Natural killer cell (primary cell): ENCODE measurements around the gene SH3BP4. TPM values are rescaled to one million over a fixed set of nuclear protein-coding genes. Genes with fewer than 3 reads are reported as not detected.

Experiments
- ATAC-seq, 3 donors: fragments of 150-1000 bp in 2 of 3; fragments of 200-7000 bp in 1 of 3; cut with Tn5 transposase; 1 replicate in 1 of 3; 2 replicates in 2 of 3; pipeline ENCODE4 v1.10.0; 2021; ENCODE audit warnings: mild to moderate bottlenecking in 2 of 3, moderate library complexity in 2 of 3
- DNase-seq, 2 donors: peaks; one replicate each; pipeline versions ENCODE4 v3.0.0 to v3.0.0-alpha.2; 2013 to 2021; ENCODE audit warnings: mixed read lengths in 1 of 2
- H3K27ac ChIP-seq: one replicate; pipeline ENCODE4 v1.5.1; 2013; ENCODE audit warnings: mild to moderate bottlenecking, low read length
- H3K27me3 ChIP-seq: one replicate; pipeline ENCODE4 v1.6.1; 2013; ENCODE audit warnings: low read length; ENCODE audit not compliant: control insufficient read depth, insufficient read depth
- H3K36me3 ChIP-seq: one replicate; pipeline ENCODE4 v1.6.1; 2013; ENCODE audit warnings: low read length; ENCODE audit not compliant: control insufficient read depth, insufficient read depth
- H3K4me1 ChIP-seq: one replicate; pipeline ENCODE4 v1.6.1; 2013; ENCODE audit warnings: low read length; ENCODE audit not compliant: control insufficient read depth, insufficient read depth
- H3K4me3 ChIP-seq: one replicate; pipeline ENCODE4 v1.5.1; 2013; ENCODE audit warnings: low read length
- H3K9me3 ChIP-seq: one replicate; pipeline ENCODE4 v1.6.1; 2013; ENCODE audit warnings: low read length; ENCODE audit not compliant: control insufficient read depth, insufficient read depth
- H3K27ac Mint-ChIP-seq, 2 donors: one replicate each; pipeline ENCODE4 v1.8.0; 2022; ENCODE audit warnings: mild to moderate bottlenecking in 2 of 2, mixed read lengths in 2 of 2, moderate library complexity in 1 of 2
- H3K27me3 Mint-ChIP-seq, 2 donors: one replicate each; pipeline ENCODE4 v1.8.0; 2022; ENCODE audit warnings: low read depth in 2 of 2, mixed read lengths in 2 of 2
- H3K36me3 Mint-ChIP-seq: one replicate; pipeline ENCODE4 v1.8.0; 2022; ENCODE audit warnings: mixed read lengths
- H3K4me1 Mint-ChIP-seq, 2 donors: one replicate each; pipeline ENCODE4 v1.8.0; 2022; ENCODE audit warnings: mixed read lengths in 2 of 2
- H3K4me3 Mint-ChIP-seq: one replicate; pipeline ENCODE4 v1.8.0; 2022; ENCODE audit warnings: mild to moderate bottlenecking, moderate library complexity, mixed read lengths
- H3K9me3 Mint-ChIP-seq, 2 donors: one replicate each; pipeline ENCODE4 v1.8.0; 2022; ENCODE audit warnings: mixed read lengths in 2 of 2
- WGBS: methylation state at CpG from one replicate; pipeline ENCODE4 v1.1.7; 2013; ENCODE audit warnings: missing lambda C conversion rate; ENCODE audit not compliant: insufficient coverage; 5-methylcytosine and 5-hydroxymethylcytosine counted together
- intact Hi-C: fragments of 100-400 bp; cut with micrococcal nuclease; formaldehyde crosslinking; loops from one replicate; pipeline ENCODE4 v1.14.2; 2022
- total RNA-seq, 4 donors: library from RNA; stranded (reverse); fragments of 120-200 nt in 1 of 4; gene quantifications; one replicate each; pipeline versions ENCODE4 v1.2.3 to v1.2.4, GENCODE V29; 2013 to 2022
- TF ChIP-seq, protein P1 (sequence below): fragments of 200-600 bp; IDR thresholded peaks from one replicate; pipeline ENCODE4 v1.8.0; 2022; ENCODE audit warnings: antibody characterized with exemption

The SH3BP4 gene
- total RNA-seq, 3 donors from 2014 or later (not counting 1 experiment from before 2014, with no cell fraction given), result 0.39 to 2.6 (median 1.0) TPM

DNA sequence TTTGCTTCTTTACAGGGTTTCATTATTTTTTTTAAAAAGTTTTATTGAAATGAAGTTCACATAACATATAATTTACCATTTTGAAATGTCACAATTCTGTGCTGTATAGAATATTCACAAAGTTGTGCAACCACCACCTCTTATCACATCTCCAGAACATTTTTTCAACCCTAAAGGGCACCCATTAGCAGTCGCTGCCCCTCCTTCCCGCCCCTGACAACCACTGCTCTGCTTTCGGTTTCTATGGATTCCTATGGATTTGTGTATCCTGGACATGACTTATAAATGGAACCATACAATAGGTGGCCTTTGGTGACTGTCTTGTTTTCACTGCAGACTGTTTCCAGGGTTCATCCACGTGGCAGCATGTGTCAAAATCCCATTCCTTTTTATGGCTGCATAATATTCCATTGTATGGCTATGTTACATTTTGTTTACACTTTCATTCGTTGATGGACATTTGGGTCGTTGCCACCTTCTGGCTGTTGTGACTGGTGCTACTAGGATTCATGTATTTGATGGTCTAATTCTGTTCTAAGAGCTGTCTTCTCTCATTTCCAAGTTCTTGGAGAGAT, 52.6 kb downstream of the SH3BP4 start:
- H3K36me3 ChIP-seq, result no peaks in the 10 kb centered on the region
- no peak overlapping the region for H3K4me3 Mint-ChIP-seq
- H3K27me3 ChIP-seq, result no peaks in the 10 kb centered on the region
- H3K27ac Mint-ChIP-seq, result no peak overlapping the region
- TF ChIP-seq, protein P1, sequence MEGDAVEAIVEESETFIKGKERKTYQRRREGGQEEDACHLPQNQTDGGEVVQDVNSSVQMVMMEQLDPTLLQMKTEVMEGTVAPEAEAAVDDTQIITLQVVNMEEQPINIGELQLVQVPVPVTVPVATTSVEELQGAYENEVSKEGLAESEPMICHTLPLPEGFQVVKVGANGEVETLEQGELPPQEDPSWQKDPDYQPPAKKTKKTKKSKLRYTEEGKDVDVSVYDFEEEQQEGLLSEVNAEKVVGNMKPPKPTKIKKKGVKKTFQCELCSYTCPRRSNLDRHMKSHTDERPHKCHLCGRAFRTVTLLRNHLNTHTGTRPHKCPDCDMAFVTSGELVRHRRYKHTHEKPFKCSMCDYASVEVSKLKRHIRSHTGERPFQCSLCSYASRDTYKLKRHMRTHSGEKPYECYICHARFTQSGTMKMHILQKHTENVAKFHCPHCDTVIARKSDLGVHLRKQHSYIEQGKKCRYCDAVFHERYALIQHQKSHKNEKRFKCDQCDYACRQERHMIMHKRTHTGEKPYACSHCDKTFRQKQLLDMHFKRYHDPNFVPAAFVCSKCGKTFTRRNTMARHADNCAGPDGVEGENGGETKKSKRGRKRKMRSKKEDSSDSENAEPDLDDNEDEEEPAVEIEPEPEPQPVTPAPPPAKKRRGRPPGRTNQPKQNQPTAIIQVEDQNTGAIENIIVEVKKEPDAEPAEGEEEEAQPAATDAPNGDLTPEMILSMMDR, result no peak
- no peaks in the 10 kb centered on the region for H3K4me1 Mint-ChIP-seq
- WGBS, result 82% methylated on average over 6 of the region's 6 CpGs
- ATAC-seq (no peak), DNase-seq (no peak)
- H3K9me3 ChIP-seq, result no peaks in the 10 kb centered on the region
- intact Hi-C loops, result no loop called here
- H3K4me1 ChIP-seq, result no peaks in the 10 kb centered on the region
- H3K36me3 Mint-ChIP-seq, result no peaks in the 10 kb centered on the region
- no peaks in the 10 kb centered on the region for H3K27me3 Mint-ChIP-seq
- no peak overlapping the region for H3K27ac ChIP-seq
- H3K4me3 ChIP-seq, result no peak overlapping the region
- no peaks in the 10 kb centered on the region for H3K9me3 Mint-ChIP-seq

DNA sequence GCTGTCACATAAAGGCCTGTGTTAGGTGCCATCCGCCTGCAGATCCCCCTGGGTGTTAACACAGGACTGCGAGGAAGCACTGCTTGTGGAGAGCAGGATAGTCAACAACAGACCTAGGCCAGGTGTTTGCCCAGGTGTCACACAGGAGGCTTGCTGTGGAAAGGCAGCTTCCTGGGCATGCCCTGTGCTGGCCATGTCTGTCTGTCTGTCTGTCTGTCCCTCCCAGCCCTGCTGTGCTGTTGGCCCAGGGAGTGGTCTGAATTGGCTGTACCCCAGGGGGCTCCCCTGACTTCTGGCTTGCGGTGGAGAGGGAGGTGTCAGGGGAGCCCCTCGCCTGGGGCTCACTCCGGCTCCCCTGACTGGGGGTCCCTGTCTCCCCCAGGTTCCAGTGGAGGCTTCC, 53.2 kb downstream of the SH3BP4 start:
- H3K4me3 Mint-ChIP-seq, result no peak overlapping the region
- TF ChIP-seq, protein P1, result no peak
- no peak for ATAC-seq
- DNase-seq, result no peak
- intact Hi-C loops, result no loop called here
- no peaks in the 10 kb centered on the region for H3K36me3 Mint-ChIP-seq
- no peak overlapping the region for H3K4me3 ChIP-seq
- no peaks in the 10 kb centered on the region for H3K27me3 ChIP-seq
- 92% methylated on average over 5 of the region's 5 CpGs for WGBS
- no peaks in the 10 kb centered on the region for H3K27me3 Mint-ChIP-seq
- no peaks in the 10 kb centered on the region for H3K4me1 ChIP-seq
- no peak overlapping the region for H3K27ac Mint-ChIP-seq
- H3K36me3 ChIP-seq, result no peaks in the 10 kb centered on the region
- no peaks in the 10 kb centered on the region for H3K4me1 Mint-ChIP-seq
- no peak overlapping the region for H3K27ac ChIP-seq
- H3K9me3 Mint-ChIP-seq, result no peaks in the 10 kb centered on the region
- H3K9me3 ChIP-seq, result no peaks in the 10 kb centered on the region

DNA sequence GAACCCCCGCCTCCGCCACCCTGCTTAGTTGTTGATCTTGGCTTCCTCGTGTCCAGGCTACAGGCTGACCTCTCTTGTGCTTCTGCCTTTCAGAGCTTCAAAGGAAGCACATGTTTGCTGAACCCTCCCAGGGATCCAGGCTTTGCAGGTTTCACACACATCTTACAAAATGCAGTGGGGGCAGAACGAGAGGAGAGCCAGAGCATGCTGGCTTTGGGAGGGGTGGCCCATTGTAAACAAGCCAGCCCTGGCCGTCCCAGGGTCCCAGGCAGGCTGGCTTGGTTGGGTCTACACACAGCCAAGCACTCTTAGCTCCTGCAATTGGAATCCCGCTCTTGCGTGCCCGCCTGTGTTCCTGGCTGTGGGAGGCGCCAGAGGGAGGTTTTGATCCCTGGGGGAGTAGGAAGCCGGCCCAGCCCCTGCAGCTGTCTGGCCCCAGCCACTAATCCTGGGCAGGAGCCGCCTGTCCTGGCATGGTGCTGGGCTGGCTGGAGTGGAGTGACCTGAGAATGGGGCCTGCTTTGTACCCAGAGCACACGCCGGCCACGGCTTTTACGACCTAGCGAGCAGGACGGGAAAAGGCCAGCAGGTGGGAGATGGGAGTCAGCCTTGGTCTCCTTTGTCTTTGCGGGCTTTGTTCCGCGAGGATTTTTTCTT, 53.9 kb downstream of the SH3BP4 start:
- Mint-ChIP-seq H3K27me3 (no peaks in the 10 kb centered on the region), H3K4me3 (no peak overlapping the region), H3K4me1 (no peaks in the 10 kb centered on the region), H3K27ac (no peak overlapping the region), H3K9me3 (no peaks in the 10 kb centered on the region), H3K36me3 (no peaks in the 10 kb centered on the region)
- Histone ChIP-seq H3K9me3 (no peaks in the 10 kb centered on the region), H3K27ac (no peak overlapping the region), H3K27me3 (no peaks in the 10 kb centered on the region), H3K36me3 (no peaks in the 10 kb centered on the region), H3K4me3 (no peak overlapping the region), H3K4me1 (no peaks in the 10 kb centered on the region)
- ATAC-seq (no peak), DNase-seq (no peak)
- 89% methylated on average over 20 of the region's 20 CpGs for WGBS
- intact Hi-C loops, result no loop called here
- TF ChIP-seq, protein P1, result no peak

DNA sequence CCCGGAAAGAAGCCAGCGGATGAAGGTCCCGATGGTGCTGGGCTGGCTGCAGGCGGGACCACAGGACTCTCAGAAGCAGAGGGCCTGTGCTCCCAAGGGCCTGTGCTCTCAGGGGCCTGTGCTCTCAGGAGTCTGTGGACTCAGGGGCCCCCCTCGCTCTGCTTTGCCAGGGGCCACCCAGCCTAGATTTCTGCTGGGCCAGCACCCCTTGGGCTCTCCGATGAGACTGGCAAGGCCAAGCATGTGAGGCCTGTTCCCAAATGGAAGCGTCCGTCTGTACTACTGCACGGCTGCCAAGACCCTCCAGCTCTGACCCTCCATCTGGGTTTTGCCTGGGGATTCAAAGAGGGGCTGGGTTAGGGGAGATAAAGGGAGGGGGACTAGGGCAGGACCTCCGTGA, 54.6 kb downstream of the SH3BP4 start:
- DNase-seq (no peak), ATAC-seq (no peak)
- H3K27ac ChIP-seq, result no peak overlapping the region
- no peak overlapping the region for H3K4me3 Mint-ChIP-seq
- no peaks in the 10 kb centered on the region for H3K27me3 Mint-ChIP-seq
- no peak overlapping the region for H3K27ac Mint-ChIP-seq
- H3K4me1 Mint-ChIP-seq, result no peaks in the 10 kb centered on the region
- no peak overlapping the region for H3K4me3 ChIP-seq
- TF ChIP-seq, protein P1, result no peak
- H3K27me3 ChIP-seq, result no peaks in the 10 kb centered on the region
- no peaks in the 10 kb centered on the region for H3K36me3 Mint-ChIP-seq
- H3K9me3 ChIP-seq, result no peaks in the 10 kb centered on the region
- H3K9me3 Mint-ChIP-seq, result no peaks in the 10 kb centered on the region
- WGBS, result 90% methylated on average over 9 of the region's 10 CpGs
- H3K36me3 ChIP-seq, result no peaks in the 10 kb centered on the region
- H3K4me1 ChIP-seq, result no peaks in the 10 kb centered on the region
- intact Hi-C loops, result no loop called here
